ENCODE data around the gene NR1D1. TPM values are rescaled to one million over a fixed set of nuclear protein-coding genes. Genes with fewer than 3 reads are reported as not detected.

The NR1D1 gene
- total RNA-seq, 6 donors from 2014 or later: 3.8 to 24.7 (median 15.8) TPM

GRCh38 chr17:40134184-40134583 is 33.8 kb upstream of the NR1D1 start:
- Histone ChIP-seq H3K27ac (no peak overlapping the region), H3K36me3 (peaks cover 20 to 81% (median 59%) of the 10 kb centered on the region in 4 donors), H3K4me1 (peaks cover 4 to 21% (median 10%) of the 10 kb centered on the region in 4 donors), H3K4me3 (no peak overlapping the region), H3K27me3 (no peaks in the 10 kb centered on the region), H3K9me3 (no peaks in the 10 kb centered on the region)
- ATAC-seq (ENCODE audit: low FRiP score in 2 of 2): no peak
- DNase-seq: no peak
- TF ChIP-seq EP300 (IDR thresholded peaks at IDR 0.05) (no peak), POLR2AphosphoS5 (IDR thresholded peaks at IDR 0.05) (no peak), CTCF (IDR thresholded peaks at IDR 0.05) (no peak), POLR2A (IDR thresholded peaks at IDR 0.05) (no peak)
- 76 to 84% methylated on average over 7 of the region's 7 CpGs for WGBS, 2 donors

- ATAC-seq (ENCODE audit: low FRiP score in 2 of 2) (peak; percentile 82 to 86), DNase-seq (peak in 1 of 2 donors; percentile 89)
- TF ChIP-seq POLR2AphosphoS5 (IDR thresholded peaks at IDR 0.05): peak in 1 of 2 donors; percentile 71
- no peak for TF ChIP-seq EP300 (IDR thresholded peaks at IDR 0.05)
- 54 to 65% methylated on average over 7 of the region's 7 CpGs for WGBS, 2 donors
- Histone ChIP-seq H3K9me3 (no peaks in the 10 kb centered on the region), H3K36me3 (peaks cover 28 to 96% (median 66%) of the 10 kb centered on the region in 4 donors), H3K4me1 (peaks cover 2 to 16% (median 8%) of the 10 kb centered on the region in 4 donors), H3K4me3 (no peak overlapping the region), H3K27ac (peak overlapping the region; percentile 65 to 88 (median 76)), H3K27me3 (no peaks in the 10 kb centered on the region)
Observed at GRCh38 chr17:40130352-40131042, 30.1 kb upstream of the NR1D1 start.

- Histone ChIP-seq H3K27me3 (no peaks in the 10 kb centered on the region), H3K9me3 (no peaks in the 10 kb centered on the region), H3K4me3 (no peak overlapping the region), H3K27ac (peak overlapping the region in 2 of 4 donors; percentile 81 to 88), H3K4me1 (peaks cover 12 to 25% (median 17%) of the 10 kb centered on the region in 4 donors), H3K36me3 (peaks cover 28 to 90% (median 56%) of the 10 kb centered on the region in 4 donors)
- no peak for DNase-seq
- TF ChIP-seq EP300 (IDR thresholded peaks at IDR 0.05) (no peak), POLR2AphosphoS5 (IDR thresholded peaks at IDR 0.05) (no peak), CTCF (IDR thresholded peaks at IDR 0.05) (no peak), POLR2A (IDR thresholded peaks at IDR 0.05) (no peak)
- 87 to 91% methylated on average over 5 of the region's 5 CpGs for WGBS, 2 donors
- no peak for ATAC-seq (ENCODE audit: low FRiP score in 2 of 2)
Observed at GRCh38 chr17:40129498-40129897, 29.1 kb upstream of the NR1D1 start.

GRCh38 chr17:40124279-40125141 is 24.1 kb upstream of the NR1D1 start:
- H3K36me3 ChIP-seq: peaks cover 12 to 42% (median 22%) of the 10 kb centered on the region in 4 donors
- H3K27ac ChIP-seq: peak overlapping the region; percentile 97 to 100 (median 98)
- 4 to 7% methylated on average over 9 of the region's 9 CpGs for WGBS, 2 donors
- peak in 1 of 2 donors; percentile 36 for DNase-seq
- H3K4me1 ChIP-seq: peaks cover 22 to 34% (median 28%) of the 10 kb centered on the region in 4 donors
- no peaks in the 10 kb centered on the region for H3K27me3 ChIP-seq
- peak overlapping the region; percentile 72 to 100 (median 84) for H3K4me3 ChIP-seq
- H3K9me3 ChIP-seq: no peaks in the 10 kb centered on the region
- ATAC-seq (ENCODE audit: low FRiP score in 2 of 2): no peak
- TF ChIP-seq POLR2AphosphoS5 (IDR thresholded peaks at IDR 0.05) (no peak), EP300 (IDR thresholded peaks at IDR 0.05) (no peak), POLR2A (IDR thresholded peaks at IDR 0.05) (no peak), CTCF (IDR thresholded peaks at IDR 0.05) (no peak)

GRCh38 chr17:40123811-40124114 is 23.4 kb upstream of the NR1D1 start:
- TF ChIP-seq POLR2A (IDR thresholded peaks at IDR 0.05): no peak
- ATAC-seq (ENCODE audit: low FRiP score in 2 of 2) (no peak), DNase-seq (no peak)
- Histone ChIP-seq H3K4me3 (peak overlapping the region; percentile 72 to 100 (median 84)), H3K4me1 (peaks cover 22 to 34% (median 28%) of the 10 kb centered on the region in 4 donors), H3K27ac (peak overlapping the region; percentile 97 to 100 (median 98)), H3K9me3 (no peaks in the 10 kb centered on the region), H3K36me3 (peaks cover 7 to 35% (median 16%) of the 10 kb centered on the region in 4 donors), H3K27me3 (no peaks in the 10 kb centered on the region)
- WGBS, 2 donors: 0% methylated on average over 2 of the region's 2 CpGs

Data from upper lobe of left lung (tissue), 6 donors.